Measurements from ENCODE around the gene ZFP91.
A peak's percentile ranks its signal among the peaks of the same experiment; 100 is the strongest.
"Not testable (repeated sequence)": the region's sequence is repeated elsewhere in the genome, so short reads cannot be mapped to it uniquely, and the experiment has no call there.

Gene ZFP91

GRCh38 chr11:58578635-58579191 lies at the start of gene ZFP91:
Gene ZFP91, plus strand, starts transcription at chr11:58579063. Its CDS starts 219 bp downstream, at chr11:58579282.
- peak; percentile 93 for DNase-seq (ENCODE audit: low spot score)

DNA sequence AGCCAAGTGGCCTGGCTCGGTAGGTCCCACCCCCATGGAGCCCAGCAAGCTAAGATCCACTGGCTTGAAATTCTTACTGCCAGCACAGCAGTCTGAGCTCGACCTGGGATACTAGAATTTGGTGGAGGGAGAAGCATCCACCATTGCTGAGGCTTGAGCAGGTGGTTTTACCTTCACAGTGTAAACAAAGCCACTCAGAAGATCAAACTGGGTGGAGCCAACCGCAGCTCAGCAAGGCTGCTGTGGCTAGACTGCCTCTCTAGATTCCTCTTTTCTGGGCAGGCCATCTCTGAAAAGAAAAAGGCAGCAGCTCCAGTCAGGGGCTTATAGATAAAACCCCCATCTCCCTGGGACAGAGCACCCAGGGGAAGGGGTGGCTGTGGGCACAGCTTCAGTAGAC lies 48.6 kb upstream of the ZFP91 start:
- DNase-seq (ENCODE audit: low spot score), result no peak

GRCh38 chr11:58531865-58532341 lies 47.0 kb upstream of the ZFP91 start:
- DNase-seq (ENCODE audit: low spot score), result no peak

GRCh38 chr11:58546841-58547240 lies 32.0 kb upstream of the ZFP91 start:
- DNase-seq (ENCODE audit: low spot score), result no peak

DNA sequence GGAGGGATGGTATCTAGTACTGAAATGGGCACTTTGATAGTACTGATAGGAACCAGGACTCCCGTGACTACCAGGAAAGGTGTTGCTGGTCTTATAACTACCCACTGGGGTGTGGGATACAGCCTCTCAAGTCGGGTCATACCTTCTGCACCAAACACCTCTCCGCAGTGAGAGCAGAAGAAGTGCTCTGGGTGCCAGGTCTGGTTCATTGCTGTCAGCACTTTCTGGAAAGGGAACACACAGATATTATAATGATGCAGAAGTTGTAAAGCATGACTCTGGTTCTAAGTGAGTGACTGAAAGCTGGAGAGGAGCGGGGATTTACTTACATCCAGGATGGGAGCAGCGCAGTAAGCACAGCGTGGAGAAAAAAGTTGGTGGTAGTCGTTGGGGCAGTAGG lies 29.2 kb upstream of the ZFP91 start:
- no peak for DNase-seq (ENCODE audit: low spot score)

GRCh38 chr11:58560842-58561241 lies 18.0 kb upstream of the ZFP91 start:
- no peak for DNase-seq (ENCODE audit: low spot score)

DNA sequence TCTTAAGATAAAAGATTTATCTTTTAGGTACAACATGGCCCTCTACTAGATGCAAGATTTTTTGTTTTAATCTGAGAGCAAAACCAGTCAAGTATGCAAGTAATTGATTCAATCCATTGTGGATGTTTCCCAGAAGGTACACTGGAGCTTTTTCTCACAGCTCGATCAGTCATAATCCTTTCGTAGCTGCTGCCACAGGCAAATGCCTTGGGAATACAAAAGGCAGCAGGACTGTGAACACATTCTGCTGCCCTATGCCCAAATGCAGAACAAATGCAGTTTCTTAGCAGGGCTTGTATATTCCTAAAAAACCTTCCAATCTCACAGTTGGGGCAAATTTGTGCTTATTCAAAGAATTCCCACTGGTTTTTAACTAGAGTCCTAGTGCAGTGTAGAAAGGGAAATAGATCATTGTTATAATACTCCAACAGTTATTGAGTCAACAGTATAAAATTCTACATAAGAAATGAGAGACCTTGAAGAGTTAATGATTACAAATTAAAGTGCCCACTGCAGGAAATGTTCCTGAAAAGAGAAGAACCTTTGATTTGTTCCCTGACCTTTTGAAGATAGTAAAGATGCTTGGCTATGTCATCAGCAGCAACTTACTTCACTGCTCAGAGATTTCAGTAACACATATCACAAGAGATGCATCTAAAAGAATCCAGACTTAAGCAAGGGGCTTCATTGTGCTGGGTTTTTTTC lies 17.3 kb upstream of the ZFP91 start:
- no peak for DNase-seq (ENCODE audit: low spot score)

DNA sequence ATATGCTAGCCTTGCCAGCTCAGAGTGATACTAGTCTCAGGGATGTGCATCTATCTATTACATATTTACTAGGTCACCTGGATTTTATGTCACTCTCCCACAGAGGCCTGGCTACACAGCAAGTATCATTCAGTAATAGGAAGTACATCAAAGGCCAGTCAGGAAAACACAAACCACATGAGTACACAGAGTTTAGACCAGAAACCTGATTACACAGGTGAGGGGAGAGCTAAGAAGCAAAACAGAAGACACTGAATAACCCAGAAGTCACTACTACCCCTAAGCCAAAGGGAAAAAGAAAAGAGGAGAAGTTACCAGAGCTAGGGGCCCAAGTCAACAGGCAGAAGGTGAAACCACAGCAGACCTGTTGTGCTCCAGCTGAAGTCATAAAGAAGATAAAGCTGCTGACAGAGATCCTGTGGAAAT lies 16.5 kb upstream of the ZFP91 start:
- no peak for DNase-seq (ENCODE audit: low spot score)

GRCh38 chr11:58564231-58564630 lies 14.6 kb upstream of the ZFP91 start:
- no peak for DNase-seq (ENCODE audit: low spot score)

GRCh38 chr11:58567889-58568512 lies 10.9 kb upstream of the ZFP91 start:
- peak; percentile 65 for DNase-seq (ENCODE audit: low spot score)

GRCh38 chr11:58572906-58573305 lies 6.0 kb upstream of the ZFP91 start:
- not testable (repeated sequence) for DNase-seq (ENCODE audit: low spot score)

DNA sequence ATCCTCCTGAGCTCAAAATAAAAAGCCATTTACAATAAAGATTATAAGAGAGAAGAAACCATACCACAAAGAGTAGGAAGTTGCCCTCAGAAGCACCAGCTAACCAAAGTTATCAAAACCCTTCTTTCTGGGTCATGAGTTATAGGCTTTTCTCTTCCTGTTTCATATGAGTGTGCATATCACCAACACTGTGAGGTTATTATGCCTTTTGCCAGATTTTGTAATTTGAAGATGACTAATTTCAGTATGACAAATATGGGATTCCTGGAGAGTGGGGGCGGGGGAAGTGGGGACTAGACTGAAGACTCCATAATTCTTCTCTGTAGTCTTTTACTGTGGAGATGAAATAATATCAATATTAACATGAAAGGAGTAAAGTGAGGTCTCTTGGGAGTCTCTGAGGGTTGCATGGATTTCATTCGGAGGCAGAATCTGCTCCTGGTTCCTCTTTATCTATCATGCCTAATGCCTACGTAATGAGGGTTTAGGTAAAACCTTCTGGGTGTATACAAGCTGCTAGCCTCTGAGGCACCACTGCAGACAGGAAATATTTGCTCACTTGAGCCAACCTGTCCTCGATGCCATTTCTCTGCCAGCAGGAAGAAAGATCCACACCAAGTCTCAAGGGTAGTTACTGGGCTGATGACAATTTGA lies 5.3 kb upstream of the ZFP91 start:
- peak; percentile 93 for DNase-seq (ENCODE audit: low spot score)

GRCh38 chr11:58574881-58575280 lies 4.0 kb upstream of the ZFP91 start:
- no peak for DNase-seq (ENCODE audit: low spot score)

DNA sequence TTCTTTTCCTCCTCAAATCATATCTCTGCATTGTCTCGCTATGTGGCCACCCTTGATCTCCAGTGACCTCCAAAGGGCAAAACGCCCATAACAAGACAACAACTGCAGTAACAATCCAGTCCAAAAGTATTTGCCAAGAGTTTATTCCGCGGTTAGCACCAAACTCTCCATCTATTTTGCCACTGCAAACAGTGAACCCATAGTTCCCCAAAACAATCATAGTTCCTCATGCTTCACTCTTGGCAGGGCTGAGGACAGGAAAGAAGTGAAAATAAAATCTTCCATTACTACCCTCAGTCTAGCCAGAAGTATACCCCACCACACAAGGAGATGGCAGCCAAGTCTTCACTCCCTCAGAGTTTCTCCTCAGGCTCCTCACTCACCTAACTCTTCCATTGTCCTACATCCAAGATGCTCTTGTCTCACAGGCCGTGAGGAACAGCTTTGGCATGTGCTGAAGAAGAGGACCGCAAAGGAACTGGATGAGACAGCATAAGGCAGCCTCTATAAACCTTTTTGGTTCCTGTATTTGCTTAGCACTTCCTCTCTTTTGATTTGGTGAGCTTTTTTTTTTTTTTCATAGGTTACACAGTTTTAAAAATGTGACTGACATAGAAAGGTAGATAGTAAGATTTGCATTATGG lies 3.4 kb upstream of the ZFP91 start, which contains the start of gene LPXN:
TSS of gene LPXN (minus strand) at position 480 of the 644 bp plus-strand sequence. CDS start at position 396, 84 bp downstream.
- DNase-seq (ENCODE audit: low spot score), result no peak

DNA sequence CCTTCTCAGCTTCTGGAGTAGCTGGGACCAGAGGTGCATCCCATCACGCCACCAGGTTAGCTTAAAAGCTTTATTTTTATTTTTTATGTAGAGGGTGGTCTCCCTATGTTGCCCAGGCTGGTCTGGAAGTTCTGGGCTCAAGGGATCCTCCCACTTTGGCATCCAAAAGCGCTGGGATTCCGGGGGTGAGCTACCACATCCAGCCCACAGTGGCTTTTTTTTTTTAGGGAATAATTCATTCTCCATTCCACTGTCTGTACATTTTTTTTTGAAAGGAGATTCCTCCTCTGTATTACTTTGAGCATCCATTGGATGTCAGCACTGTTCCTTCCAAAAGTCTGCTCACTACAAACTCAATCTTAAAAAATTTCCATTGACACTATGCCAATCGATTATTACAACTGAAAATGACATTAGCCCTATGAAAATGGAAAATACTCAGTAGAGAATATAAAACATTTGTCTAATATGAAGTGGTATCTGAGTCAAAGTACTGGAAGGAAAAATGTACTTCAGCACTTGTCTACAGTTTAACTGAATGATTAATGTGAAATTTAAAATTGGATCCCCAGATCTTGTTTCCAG lies 1.9 kb upstream of the ZFP91 start:
- DNase-seq (ENCODE audit: low spot score), result peak; percentile 62

GRCh38 chr11:58577555-58578135 lies 1.2 kb upstream of the ZFP91 start:
- DNase-seq (ENCODE audit: low spot score), result peak; percentile 89

DNA sequence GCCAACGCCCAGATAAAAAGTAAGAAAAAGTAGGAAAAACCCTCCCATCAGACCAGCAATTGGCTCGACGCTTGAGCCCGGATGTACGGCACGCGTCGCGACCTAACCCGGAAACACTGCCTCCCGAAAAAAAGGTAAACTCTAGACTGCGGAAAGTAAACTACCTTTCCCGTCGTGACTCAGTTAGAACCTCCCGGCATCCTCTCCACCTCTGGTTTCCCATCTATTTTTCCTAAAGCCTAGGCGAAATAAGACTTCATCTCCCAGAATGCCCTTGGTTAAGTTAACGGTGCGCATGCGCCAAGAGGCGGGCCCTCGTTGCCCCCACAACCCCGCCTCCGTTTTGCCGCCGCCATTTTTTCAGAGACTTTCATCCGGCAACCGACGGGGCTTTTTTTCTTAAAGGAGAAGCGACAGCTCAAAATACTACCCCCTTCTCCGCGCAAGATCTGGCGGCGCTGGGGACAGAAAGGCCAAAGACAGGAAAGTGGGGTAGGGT lies 678 bp upstream of the ZFP91 start:
- peak; percentile 98 for DNase-seq (ENCODE audit: low spot score)

GRCh38 chr11:58579192-58580129 lies 598 bp downstream of the ZFP91 start:
- DNase-seq (ENCODE audit: low spot score), result peak; percentile 81

DNA sequence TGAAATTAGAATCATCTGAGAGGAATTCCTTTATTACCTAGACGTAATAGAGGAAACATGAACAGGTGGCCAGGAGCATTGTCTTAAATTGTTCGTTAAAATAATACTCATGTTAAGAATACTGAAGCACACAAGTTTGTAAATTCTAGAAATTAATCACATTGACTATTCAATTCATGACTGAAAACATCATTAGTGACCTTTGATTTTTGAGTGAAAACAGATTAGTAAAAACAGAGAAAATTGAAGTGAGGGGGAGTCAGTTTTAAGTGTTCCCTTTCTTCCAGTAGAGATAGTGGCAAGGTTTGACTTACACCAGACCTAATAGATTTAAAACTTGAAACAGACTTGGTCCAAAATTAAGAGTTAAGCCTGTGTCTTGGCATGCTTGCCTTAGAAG lies 1.4 kb downstream of the ZFP91 start:
- DNase-seq (ENCODE audit: low spot score), result no peak

DNA sequence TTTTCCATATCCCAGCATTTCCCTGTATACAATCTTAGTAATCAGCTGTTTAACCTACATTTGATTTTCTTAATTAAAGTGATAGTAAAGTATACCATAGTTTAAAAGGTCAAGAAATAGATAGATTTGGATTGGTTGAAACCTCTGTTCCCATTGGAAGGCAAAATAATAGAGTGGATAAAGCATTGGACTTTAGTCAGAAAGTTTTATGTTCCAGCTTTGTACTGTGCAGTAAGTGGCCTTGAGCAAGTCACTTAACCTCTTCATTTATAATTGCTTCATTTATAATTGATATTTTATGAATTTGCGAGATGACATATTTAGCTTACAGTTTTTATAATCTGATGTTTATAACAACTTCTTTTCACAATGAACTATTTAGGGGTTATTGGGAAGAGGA lies 3.6 kb downstream of the ZFP91 start:
- DNase-seq (ENCODE audit: low spot score), result no peak
